Liver (tissue), 9 donors: ENCODE results near the gene TTYH2. TPM values are rescaled to one million over a fixed set of nuclear protein-coding genes. Genes with fewer than 3 reads are reported as not detected.

ENCODE experiments used
- DNase-seq: peaks from one replicate; pipeline ENCODE4 v3.0.0-alpha.2; 2017; ENCODE audit warnings: low spot score
- H3K27ac ChIP-seq, 2 donors: one replicate each; pipeline ENCODE4 v1.7.0; 2013; ENCODE audit warnings: inconsistent platforms in 2 of 2, low read length in 2 of 2, control low read depth in 1 of 2, low read depth in 1 of 2, mild to moderate bottlenecking in 1 of 2
- H3K27me3 ChIP-seq, 4 donors: one replicate each; pipeline versions ENCODE4 v1.6.1 to v1.7.0; 2013; ENCODE audit warnings: low read length in 3 of 4, inconsistent platforms in 1 of 4, mild to moderate bottlenecking in 1 of 4, moderate library complexity in 1 of 4; ENCODE audit not compliant: control insufficient read depth in 4 of 4, insufficient read depth in 4 of 4
- H3K36me3 ChIP-seq, 4 donors: one replicate each; pipeline versions ENCODE4 v1.6.1 to v1.7.0; 2013; ENCODE audit warnings: low read length in 3 of 4, mild to moderate bottlenecking in 3 of 4, low read depth in 1 of 4, moderate library complexity in 1 of 4; ENCODE audit not compliant: control insufficient read depth in 4 of 4, insufficient read depth in 3 of 4
- H3K4me1 ChIP-seq, 4 donors: one replicate each; pipeline versions ENCODE4 v1.6.1 to v1.7.0; 2013; ENCODE audit warnings: low read length in 3 of 4, mild to moderate bottlenecking in 3 of 4, moderate library complexity in 1 of 4; ENCODE audit not compliant: control insufficient read depth in 4 of 4, insufficient read depth in 4 of 4
- H3K4me3 ChIP-seq, 3 donors: one replicate each; pipeline versions ENCODE4 v1.6.1 to v1.7.0; 2013; ENCODE audit warnings: low read length in 3 of 3, control low read depth in 1 of 3, low read depth in 1 of 3, mild to moderate bottlenecking in 1 of 3
- H3K9ac ChIP-seq, 2 donors: one replicate each; pipeline ENCODE4 v1.7.0; 2013; ENCODE audit warnings: low read length in 2 of 2, mild to moderate bottlenecking in 2 of 2, moderate library complexity in 2 of 2, control low read depth in 1 of 2, low read depth in 1 of 2
- H3K9me3 ChIP-seq, 4 donors: one replicate each; pipeline versions ENCODE4 v1.6.1 to v1.7.0; 2013; ENCODE audit warnings: low read length in 3 of 4; ENCODE audit not compliant: control insufficient read depth in 4 of 4
- ATF3 ChIP-seq: IDR thresholded peaks from 2 replicates; pipeline ENCODE4 v1.6.1; 2016; ENCODE audit warnings: antibody characterized with exemption
- CTCF ChIP-seq: fragments of 150-350 bp; IDR thresholded peaks from 2 replicates; pipeline ENCODE4 v1.5.1; 2017; ENCODE audit warnings: improper control_type of control experiment, low read depth, low read length; ENCODE audit not compliant: missing input control
- FOXA1 ChIP-seq: IDR thresholded peaks from 2 replicates; pipeline ENCODE4 v1.6.1; 2016; ENCODE audit warnings: antibody characterized with exemption
- FOXA2 ChIP-seq: IDR thresholded peaks from 2 replicates; pipeline ENCODE4 v1.6.1; 2016; ENCODE audit warnings: antibody characterized with exemption
- GABPA ChIP-seq, 2 donors: IDR thresholded peaks in 1 of 2; conservative IDR thresholded peaks in 1 of 2; 2 replicates each; pipeline ENCODE4 v1.6.1; 2016; ENCODE audit warnings: antibody characterized with exemption in 2 of 2, mild to moderate bottlenecking in 1 of 2, moderate library complexity in 1 of 2
- HNF4A ChIP-seq, 2 donors: conservative IDR thresholded peaks; 2 replicates each; pipeline ENCODE4 v1.6.1; 2016; ENCODE audit warnings: antibody characterized with exemption in 2 of 2, mild to moderate bottlenecking in 2 of 2
- HNF4G ChIP-seq: IDR thresholded peaks from 2 replicates; pipeline ENCODE4 v1.6.1; 2016; ENCODE audit warnings: antibody characterized with exemption
- JUND ChIP-seq, 2 donors: IDR thresholded peaks; 2 replicates each; pipeline ENCODE4 v1.6.1; 2016; ENCODE audit warnings: antibody characterized with exemption in 2 of 2
- MAX ChIP-seq: IDR thresholded peaks from 2 replicates; pipeline ENCODE4 v1.6.1; 2016; ENCODE audit warnings: antibody characterized with exemption
- NR2F2 ChIP-seq: IDR thresholded peaks from 2 replicates; pipeline ENCODE4 v1.6.1; 2016; ENCODE audit warnings: antibody characterized with exemption
- RAD21 ChIP-seq, 2 donors: IDR thresholded peaks; 2 replicates each; pipeline ENCODE4 v1.6.1; 2016; ENCODE audit warnings: antibody characterized with exemption in 2 of 2, mild to moderate bottlenecking in 2 of 2
- REST ChIP-seq: IDR thresholded peaks from 2 replicates; pipeline ENCODE4 v1.6.1; 2016; ENCODE audit warnings: antibody characterized with exemption, mild to moderate bottlenecking
- RXRA ChIP-seq, 2 donors: IDR thresholded peaks; 2 replicates each; pipeline ENCODE4 v1.6.1; 2017 to 2018; ENCODE audit warnings: antibody characterized with exemption in 2 of 2, mild to moderate bottlenecking in 1 of 2
- SP1 ChIP-seq: IDR thresholded peaks from 2 replicates; pipeline ENCODE4 v1.6.1; 2018; ENCODE audit warnings: antibody characterized with exemption, mild to moderate bottlenecking
- TAF1 ChIP-seq: conservative IDR thresholded peaks from 2 replicates; pipeline ENCODE4 v1.6.1; 2016; ENCODE audit warnings: antibody characterized with exemption, mild to moderate bottlenecking
- YY1 ChIP-seq: IDR thresholded peaks from 2 replicates; pipeline ENCODE4 v1.6.1; 2016; ENCODE audit warnings: antibody characterized with exemption, mild to moderate bottlenecking
- ZBTB33 ChIP-seq: IDR thresholded peaks from 2 replicates; pipeline ENCODE4 v1.6.1; 2016; ENCODE audit warnings: antibody characterized with exemption
- WGBS: extraction: QIAGEN DNeasy Blood & Tissue Kit; methylation state at CpG from one replicate; pipeline ENCODE4 v1.1.7; 2013; 5-methylcytosine and 5-hydroxymethylcytosine counted together
- polyA plus RNA-seq, 2 donors: library from polyadenylated mRNA; stranded (reverse) in 1 of 2; unstranded in 1 of 2; fragments of 200-250 nt in 1 of 2; fragments of >200 nt in 1 of 2; fragmentation: Nextera tagmentation in 1 of 2; extraction: Ambion mirVana in 1 of 2; gene quantifications; one replicate each; pipeline versions ENCODE4 v1.2.1 to v1.2.3, GENCODE V29; 2013 to 2015
- total RNA-seq, 2 donors: library from RNA; depleted of rRNA; stranded (reverse); fragments of >200 nt; gene quantifications; one replicate each; pipeline ENCODE4 v1.2.3, GENCODE V29; 2014
- donor health status: healthy.
- donor health status: healthy.
- donor health status: healthy.
- donor health status: healthy.
- donor health status: healthy.

The TTYH2 gene
- total and polyA plus RNA-seq, 4 donors, result 0.40 to 2.4 (median 0.99) TPM

GRCh38 chr17:74214484-74215341 is 1.3 kb downstream of the TTYH2 start:
- peaks cover 9 to 33% (median 23%) of the 10 kb centered on the region in 4 donors for H3K4me1 ChIP-seq
- no peak overlapping the region for H3K9ac ChIP-seq
- H3K27me3 ChIP-seq, result no peaks in the 10 kb centered on the region
- H3K36me3 ChIP-seq, result peaks cover 0 to 6% (median 2%) of the 10 kb centered on the region in 4 donors
- 73% methylated on average over 16 of the region's 16 CpGs for WGBS
- no peak overlapping the region for H3K27ac ChIP-seq
- no peaks in the 10 kb centered on the region for H3K9me3 ChIP-seq
- no peak overlapping the region for H3K4me3 ChIP-seq
- DNase-seq, result no peak
- no peak for TF ChIP-seq RXRA (IDR thresholded peaks at IDR 0.05)

GRCh38 chr17:74215342-74215727 is 2.0 kb downstream of the TTYH2 start:
- Histone ChIP-seq H3K27me3 (no peaks in the 10 kb centered on the region), H3K27ac (no peak overlapping the region), H3K4me3 (no peak overlapping the region), H3K9ac (no peak overlapping the region), H3K4me1 (peaks cover 9 to 31% (median 21%) of the 10 kb centered on the region in 4 donors), H3K9me3 (no peaks in the 10 kb centered on the region), H3K36me3 (no peaks in the 10 kb centered on the region)
- no peak for DNase-seq
- WGBS, result 78% methylated on average over 6 of the region's 6 CpGs
- TF ChIP-seq ATF3 (no peak), TAF1 (no peak), ZBTB33 (no peak), HNF4G (no peak), HNF4A (conservative IDR thresholded peaks at IDR 0.05) (no peak), SP1 (no peak), CTCF (no peak), YY1 (no peak), REST (no peak), GABPA (IDR thresholded peaks at IDR 0.05 in 1 of 2, conservative IDR thresholded peaks at IDR 0.05 in 1 of 2) (no peak), FOXA1 (no peak), NR2F2 (no peak), RXRA (IDR thresholded peaks at IDR 0.05) (no peak), JUND (IDR thresholded peaks at IDR 0.05) (no peak), RAD21 (IDR thresholded peaks at IDR 0.05) (no peak), MAX (no peak), FOXA2 (no peak)
